Activated T-helper 9 cell treated with anti-CD3 and anti-CD28 coated beads, Interleukin-2, amount 50 U/mL, for 16 hours (primary cell): ENCODE data around the gene TBP.
"Not testable (repeated sequence)": the region's sequence is repeated elsewhere in the genome, so short reads cannot be mapped to it uniquely, and the experiment has no call there.

Experiments used
- DNase-seq: peaks from one replicate; pipeline ENCODE4 v3.0.0-alpha.2; 2020; ENCODE audit warnings: low read depth

TBP gene

GRCh38 chr6:170609225-170609624 is 55.1 kb downstream of the TBP start:
- not testable (repeated sequence) for DNase-seq

- DNase-seq = not testable (repeated sequence)
These were observed 58.2 kb downstream of the TBP start for GRCh38 chr6:170612256-170612804.

GRCh38 chr6:170616020-170616554 is 61.9 kb downstream of the TBP start:
- DNase-seq = not testable (repeated sequence)
